NCI-H2081 treated with DMSO at 0.1 percent for 48 hours (cell line): Measurements from ENCODE around the gene SLC6A5.

ENCODE experiments used
- DNase-seq: peaks from one replicate; lab custom pipeline; 2025; lab: John Stamatoyannopoulos, UW

SLC6A5 gene

GRCh38 chr11:20596205-20597153, 2.9 kb upstream of the SLC6A5 start:
- DNase-seq, result no peak

GRCh38 chr11:20597154-20597679, 2.2 kb upstream of the SLC6A5 start:
- DNase-seq, result no peak

- no peak for DNase-seq
Measured at GRCh38 chr11:20597680-20598484, 1.5 kb upstream of the SLC6A5 start.

GRCh38 chr11:20598492-20598891, 916 bp upstream of the SLC6A5 start:
- DNase-seq, result no peak

GRCh38 chr11:20600020-20600346, 575 bp downstream of the SLC6A5 start:
- no peak for DNase-seq

- no peak for DNase-seq
Measured at GRCh38 chr11:20600551-20600950, 1.1 kb downstream of the SLC6A5 start.

- no peak for DNase-seq
Measured at GRCh38 chr11:20601221-20601914, 2.0 kb downstream of the SLC6A5 start.

GRCh38 chr11:20604295-20604803, 4.9 kb downstream of the SLC6A5 start:
- DNase-seq, result no peak

- DNase-seq, result no peak
Measured at GRCh38 chr11:20604864-20605601, 5.6 kb downstream of the SLC6A5 start.

GRCh38 chr11:20605602-20606091, 6.2 kb downstream of the SLC6A5 start:
- DNase-seq, result no peak

GRCh38 chr11:20608934-20609333, 9.5 kb downstream of the SLC6A5 start:
- DNase-seq, result no peak

- DNase-seq, result peak; percentile 55
Measured at GRCh38 chr11:20609727-20610707, 10.6 kb downstream of the SLC6A5 start.

GRCh38 chr11:20610825-20611224, 11.4 kb downstream of the SLC6A5 start:
- no peak for DNase-seq

GRCh38 chr11:20611445-20611844, 12.0 kb downstream of the SLC6A5 start:
- no peak for DNase-seq

- DNase-seq, result no peak
Measured at GRCh38 chr11:20611892-20612291, 12.5 kb downstream of the SLC6A5 start.

- no peak for DNase-seq
Measured at GRCh38 chr11:20612416-20612815, 13.0 kb downstream of the SLC6A5 start.

- no peak for DNase-seq
Measured at GRCh38 chr11:20616920-20617319, 17.5 kb downstream of the SLC6A5 start.

- no peak for DNase-seq
Measured at GRCh38 chr11:20617346-20618005, 18.1 kb downstream of the SLC6A5 start.

GRCh38 chr11:20618083-20618482, 18.7 kb downstream of the SLC6A5 start:
- no peak for DNase-seq
